SK-N-SH treated with all-trans-retinoic acid at 6 μM for 48 hours (cell line): ENCODE data around the gene MLLT6.

Experiments used
- ATAC-seq: fragments of 200-7000 bp; cut with Tn5 transposase; 3 replicates; pipeline ENCODE4 v1.9.1; 2020; ENCODE audit warnings: mild to moderate bottlenecking, moderate library complexity
- ARNTL ChIP-seq: fragments of 450-650 bp; formaldehyde crosslinking; IDR thresholded peaks from 2 replicates; pipeline ENCODE4 v1.5.0; 2020; ENCODE audit warnings: low read depth, mild to moderate bottlenecking, moderate library complexity, borderline replicate concordance
- BACH2 ChIP-seq: fragments of 250-450 bp; sonication (Bioruptor Pico); IDR thresholded peaks from 2 replicates; pipeline ENCODE4 v1.9.0; 2021; ENCODE audit warnings: mild to moderate bottlenecking, borderline replicate concordance
- CSDC2 ChIP-seq: fragments of 250-450 bp; sonication (Bioruptor Pico); IDR thresholded peaks from 2 replicates; pipeline ENCODE4 v1.5.0; 2020; ENCODE audit warnings: mild to moderate bottlenecking, moderate library complexity
- ESRRG ChIP-seq: fragments of 250-450 bp; sonication (Bioruptor Pico); IDR thresholded peaks from 2 replicates; pipeline ENCODE4 v1.6.1; 2021; ENCODE audit warnings: mild to moderate bottlenecking
- GLIS3 ChIP-seq: fragments of 250-450 bp; sonication (Bioruptor Pico); IDR thresholded peaks from 2 replicates; pipeline ENCODE4 v1.5.0; 2020; ENCODE audit warnings: mild to moderate bottlenecking, moderate library complexity
- OSR1 ChIP-seq: fragments of 250-450 bp; sonication (Bioruptor Pico); IDR thresholded peaks from 2 replicates; pipeline ENCODE4 v1.8.0; 2022; ENCODE audit warnings: moderate library complexity, mild to moderate bottlenecking, inconsistent platforms
- PATZ1 ChIP-seq: fragments of 250-450 bp; sonication (Bioruptor Pico); IDR thresholded peaks from 2 replicates; pipeline ENCODE4 v1.8.0; 2020; ENCODE audit warnings: mild to moderate bottlenecking, moderate library complexity, borderline replicate concordance
- POU6F1 ChIP-seq: fragments of 250-450 bp; sonication (Bioruptor Pico); IDR thresholded peaks from 2 replicates; pipeline ENCODE4 v1.8.0; 2021; ENCODE audit warnings: low read depth, mild to moderate bottlenecking, moderate library complexity, borderline replicate concordance
- PPARA ChIP-seq: fragments of 250-450 bp; sonication (Bioruptor Pico); IDR thresholded peaks from 2 replicates; pipeline ENCODE4 v1.5.0; 2020; ENCODE audit warnings: mild to moderate bottlenecking, borderline replicate concordance
- RARB ChIP-seq: fragments of 250-450 bp; sonication (Bioruptor Pico); IDR thresholded peaks from 2 replicates; pipeline ENCODE4 v1.8.0; 2021; ENCODE audit warnings: mild to moderate bottlenecking, moderate library complexity
- SNAI2 ChIP-seq: fragments of 250-450 bp; sonication (Bioruptor Pico); IDR thresholded peaks from 2 replicates; pipeline ENCODE4 v1.5.0; 2020; ENCODE audit warnings: mild to moderate bottlenecking, moderate library complexity
- TCF4 ChIP-seq: fragments of 250-450 bp; sonication (Bioruptor Pico); IDR thresholded peaks from 2 replicates; pipeline ENCODE4 v1.8.0; 2021; ENCODE audit warnings: mild to moderate bottlenecking, moderate library complexity, borderline replicate concordance
- TOX ChIP-seq: fragments of 250-450 bp; sonication (Bioruptor Pico); IDR thresholded peaks from 2 replicates; pipeline ENCODE4 v1.8.0; 2021; ENCODE audit warnings: mild to moderate bottlenecking, moderate library complexity, borderline replicate concordance
- ZFP30 ChIP-seq: fragments of 450-650 bp; formaldehyde crosslinking; IDR thresholded peaks from 2 replicates; pipeline ENCODE4 v1.5.0; 2022; ENCODE audit warnings: mild to moderate bottlenecking, moderate library complexity
- ZNF565 ChIP-seq: fragments of 450-650 bp; formaldehyde crosslinking; conservative IDR thresholded peaks from 2 replicates; pipeline ENCODE4 v1.5.0; 2020; ENCODE audit warnings: low read depth, mild to moderate bottlenecking, moderate library complexity
- ZNF70 ChIP-seq: fragments of 450-650 bp; formaldehyde crosslinking; IDR thresholded peaks from 2 replicates; pipeline ENCODE4 v1.5.0; 2020; ENCODE audit warnings: mild to moderate bottlenecking, moderate library complexity
- ZNF8 ChIP-seq: fragments of 450-650 bp; formaldehyde crosslinking; IDR thresholded peaks from 2 replicates; pipeline ENCODE4 v1.5.0; 2020; ENCODE audit warnings: mild to moderate bottlenecking, moderate library complexity
- TF ChIP-seq, protein P1 (sequence below): fragments of 250-450 bp; sonication (Bioruptor Pico); IDR thresholded peaks from 2 replicates; pipeline ENCODE4 v1.5.1; 2021; ENCODE audit warnings: mild to moderate bottlenecking, moderate library complexity
- TF ChIP-seq, protein P2 (sequence below): fragments of 250-450 bp; sonication (Bioruptor Pico); IDR thresholded peaks from 2 replicates; pipeline ENCODE4 v1.5.1; 2020; ENCODE audit warnings: low read depth, mild to moderate bottlenecking, moderate library complexity

Gene MLLT6

GRCh38 chr17:38732376-38733281, 27.6 kb downstream of the MLLT6 start:
- ATAC-seq: no peak

GRCh38 chr17:38733282-38733981, 28.4 kb downstream of the MLLT6 start:
- TF ChIP-seq ESRRG (CRISPR knock-in tag) (no peak), RARB (CRISPR knock-in tag) (no peak), POU6F1 (CRISPR knock-in tag) (no peak), TOX (CRISPR knock-in tag) (no peak), ARNTL (no peak), ZNF8 (no peak), ZFP30 (CRISPR knock-in tag) (no peak), ZNF565 (CRISPR knock-in tag) (no peak), PATZ1 (CRISPR knock-in tag) (no peak), CSDC2 (CRISPR knock-in tag) (no peak), TCF4 (CRISPR knock-in tag) (no peak), OSR1 (CRISPR knock-in tag) (no peak)
- TF ChIP-seq, protein P1, sequence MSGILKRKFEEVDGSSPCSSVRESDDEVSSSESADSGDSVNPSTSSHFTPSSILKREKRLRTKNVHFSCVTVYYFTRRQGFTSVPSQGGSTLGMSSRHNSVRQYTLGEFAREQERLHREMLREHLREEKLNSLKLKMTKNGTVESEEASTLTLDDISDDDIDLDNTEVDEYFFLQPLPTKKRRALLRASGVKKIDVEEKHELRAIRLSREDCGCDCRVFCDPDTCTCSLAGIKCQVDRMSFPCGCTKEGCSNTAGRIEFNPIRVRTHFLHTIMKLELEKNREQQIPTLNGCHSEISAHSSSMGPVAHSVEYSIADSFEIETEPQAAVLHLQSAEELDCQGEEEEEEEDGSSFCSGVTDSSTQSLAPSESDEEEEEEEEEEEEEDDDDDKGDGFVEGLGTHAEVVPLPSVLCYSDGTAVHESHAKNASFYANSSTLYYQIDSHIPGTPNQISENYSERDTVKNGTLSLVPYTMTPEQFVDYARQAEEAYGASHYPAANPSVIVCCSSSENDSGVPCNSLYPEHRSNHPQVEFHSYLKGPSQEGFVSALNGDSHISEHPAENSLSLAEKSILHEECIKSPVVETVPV (CRISPR knock-in tag): no peak
- TF ChIP-seq, protein P2, sequence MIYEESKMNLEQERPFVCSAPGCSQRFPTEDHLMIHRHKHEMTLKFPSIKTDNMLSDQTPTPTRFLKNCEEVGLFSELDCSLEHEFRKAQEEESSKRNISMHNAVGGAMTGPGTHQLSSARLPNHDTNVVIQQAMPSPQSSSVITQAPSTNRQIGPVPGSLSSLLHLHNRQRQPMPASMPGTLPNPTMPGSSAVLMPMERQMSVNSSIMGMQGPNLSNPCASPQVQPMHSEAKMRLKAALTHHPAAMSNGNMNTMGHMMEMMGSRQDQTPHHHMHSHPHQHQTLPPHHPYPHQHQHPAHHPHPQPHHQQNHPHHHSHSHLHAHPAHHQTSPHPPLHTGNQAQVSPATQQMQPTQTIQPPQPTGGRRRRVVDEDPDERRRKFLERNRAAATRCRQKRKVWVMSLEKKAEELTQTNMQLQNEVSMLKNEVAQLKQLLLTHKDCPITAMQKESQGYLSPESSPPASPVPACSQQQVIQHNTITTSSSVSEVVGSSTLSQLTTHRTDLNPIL (CRISPR knock-in tag): no peak
- TF ChIP-seq, all 23 proteins: peak for 0
- no peak for ATAC-seq

More at GRCh38 chr17:38732376-38733281, 27.6 kb downstream of the MLLT6 start:
- TF ChIP-seq BACH2 (CRISPR knock-in tag) (no peak), PPARA (CRISPR knock-in tag) (no peak), RARB (CRISPR knock-in tag) (no peak)

GRCh38 chr17:38733982-38734973, 29.2 kb downstream of the MLLT6 start:
- ATAC-seq: no peak
- TF ChIP-seq ZNF565 (CRISPR knock-in tag) (no peak), GLIS3 (CRISPR knock-in tag) (no peak), ZFP30 (CRISPR knock-in tag) (no peak), ZNF8 (no peak), POU6F1 (CRISPR knock-in tag) (no peak), OSR1 (CRISPR knock-in tag) (no peak), ARNTL (no peak), TOX (CRISPR knock-in tag) (no peak), ZNF70 (CRISPR knock-in tag) (no peak), PPARA (CRISPR knock-in tag) (no peak), PATZ1 (CRISPR knock-in tag) (no peak), SNAI2 (no peak)
- TF ChIP-seq, protein P2 (CRISPR knock-in tag): no peak
- TF ChIP-seq, protein P1 (CRISPR knock-in tag): no peak
